Small intestine (tissue), 7 donors: ENCODE measurements around the gene MEF2B. TPM values are rescaled to one million over a fixed set of nuclear protein-coding genes. Genes with fewer than 3 reads are reported as not detected.
"Not testable (repeated sequence)": the region's sequence is repeated elsewhere in the genome, so short reads cannot be mapped to it uniquely, and the experiment has no call there.

ENCODE experiments used
- DNase-seq, 2 donors: peaks; one replicate each; pipeline versions ENCODE4 v3.0.0 to v3.0.0-alpha.2; 2013
- FAIRE-seq: peaks from 2 replicates; lab custom pipeline; 2012; peaks lifted over from hg19 to GRCh38; lab: Jason Lieb, UNC
- H3K27ac ChIP-seq, 3 donors: one replicate each; pipeline ENCODE4 v1.5.1; 2013; ENCODE audit warnings: low read length in 2 of 3, mild to moderate bottlenecking in 2 of 3, control low read depth in 1 of 3, inconsistent platforms in 1 of 3, low read depth in 1 of 3, moderate library complexity in 1 of 3
- H3K27me3 ChIP-seq, 3 donors: one replicate each; pipeline ENCODE4 v1.6.1; 2013; ENCODE audit warnings: low read length in 3 of 3, inconsistent platforms in 1 of 3; ENCODE audit not compliant: control insufficient read depth in 3 of 3, insufficient read depth in 3 of 3
- H3K36me3 ChIP-seq, 3 donors: one replicate each; pipeline ENCODE4 v1.6.1; 2013; ENCODE audit warnings: low read length in 3 of 3, inconsistent platforms in 1 of 3, low read depth in 1 of 3, mild to moderate bottlenecking in 1 of 3, moderate library complexity in 1 of 3; ENCODE audit not compliant: control insufficient read depth in 3 of 3, insufficient read depth in 2 of 3
- H3K4me1 ChIP-seq, 3 donors: one replicate each; pipeline ENCODE4 v1.6.1; 2013; ENCODE audit warnings: low read length in 2 of 3, inconsistent platforms in 1 of 3, low read depth in 1 of 3, mild to moderate bottlenecking in 1 of 3, moderate library complexity in 1 of 3; ENCODE audit not compliant: control insufficient read depth in 3 of 3, insufficient read depth in 2 of 3
- H3K4me3 ChIP-seq, 3 donors: one replicate each; pipeline ENCODE4 v1.5.1; 2013; ENCODE audit warnings: low read length in 3 of 3, control low read depth in 1 of 3, inconsistent platforms in 1 of 3, low read depth in 1 of 3, mild to moderate bottlenecking in 1 of 3, moderate library complexity in 1 of 3
- H3K9me3 ChIP-seq, 2 donors: one replicate each; pipeline ENCODE4 v1.6.1; 2013; ENCODE audit warnings: low read depth in 1 of 2, low read length in 1 of 2; ENCODE audit not compliant: control insufficient read depth in 2 of 2, insufficient read depth in 1 of 2
- WGBS, 3 donors: extraction: QIAGEN DNeasy Blood & Tissue Kit; methylation state at CpG; one replicate each; pipeline ENCODE4 v1.1.7; 2013; 5-methylcytosine and 5-hydroxymethylcytosine counted together
- polyA plus RNA-seq, 4 donors: library from polyadenylated mRNA; stranded (reverse) in 3 of 4; unstranded in 1 of 4; fragments of 200-250 nt in 3 of 4; fragments of 120-200 nt in 1 of 4; gene quantifications; one replicate each; pipeline versions ENCODE4 v1.2.1 to v1.2.3, GENCODE V29; 2013
- donor health status: healthy with polysubstance abuse.
- donor health status: control.
- donor health status: control.
- donor health status: Bipolar disorder and iron deficiency.
- donor health status: healthy.

Gene MEF2B
- polyA plus RNA-seq, 4 donors, result 0.74 to 3.2 (median 2.0) TPM

DNA sequence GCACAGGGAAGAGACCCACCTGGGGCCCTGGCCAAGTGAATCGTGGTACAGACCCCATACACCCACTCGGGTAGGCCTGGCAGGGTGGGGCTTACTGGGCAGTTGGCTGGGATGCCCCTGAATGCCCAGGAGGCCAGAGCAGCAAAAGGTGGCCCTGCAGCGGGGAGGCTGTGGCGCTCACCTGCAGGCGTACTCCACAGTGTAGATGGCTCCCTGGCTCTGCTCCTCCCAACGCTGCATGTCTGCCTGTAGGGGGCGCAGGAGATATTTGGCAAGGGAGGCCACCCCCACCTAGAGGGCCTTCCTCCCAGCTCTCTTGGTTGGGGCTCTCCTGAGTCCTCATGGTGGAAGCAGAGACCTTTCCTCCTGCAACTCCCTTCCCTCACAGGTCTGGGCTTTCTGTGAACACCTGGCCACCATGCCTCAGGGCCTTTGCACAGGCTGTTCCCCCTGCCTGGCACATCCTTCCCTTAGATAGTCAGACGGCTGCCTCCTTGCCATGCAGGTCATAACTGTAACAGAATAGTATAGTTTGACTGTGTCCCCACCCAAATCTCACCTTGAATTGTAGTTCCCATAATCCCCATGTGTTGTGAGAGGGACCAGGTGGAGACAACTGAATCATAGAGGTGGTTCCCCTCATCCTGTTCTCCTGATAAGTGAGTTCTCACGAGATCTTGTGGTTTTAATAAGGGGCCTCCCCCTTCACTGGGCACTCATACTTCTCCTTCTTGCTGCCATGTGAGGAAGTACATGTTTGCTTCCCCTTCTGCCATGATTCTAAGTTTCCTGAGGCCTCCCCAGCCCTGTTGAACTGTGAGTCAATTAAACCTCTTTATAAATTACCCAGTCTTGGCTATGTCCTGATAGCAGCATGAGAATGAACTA, 16.0 kb upstream of the MEF2B start:
- no peak for FAIRE-seq
- H3K36me3 ChIP-seq, result peaks cover 4 to 46% (median 11%) of the 10 kb centered on the region in 3 donors
- peak; percentile 53 to 67 for DNase-seq
- H3K9me3 ChIP-seq, result no peaks in the 10 kb centered on the region
- H3K27me3 ChIP-seq, result no peaks in the 10 kb centered on the region
- WGBS, 3 donors, result 64 to 73% (median 66%) methylated on average over 8 to 9 of the region's 9 CpGs
- H3K4me1 ChIP-seq, result peaks cover 0 to 4% (median 4%) of the 10 kb centered on the region in 3 donors
- no peak overlapping the region for H3K4me3 ChIP-seq
- no peak overlapping the region for H3K27ac ChIP-seq

DNA sequence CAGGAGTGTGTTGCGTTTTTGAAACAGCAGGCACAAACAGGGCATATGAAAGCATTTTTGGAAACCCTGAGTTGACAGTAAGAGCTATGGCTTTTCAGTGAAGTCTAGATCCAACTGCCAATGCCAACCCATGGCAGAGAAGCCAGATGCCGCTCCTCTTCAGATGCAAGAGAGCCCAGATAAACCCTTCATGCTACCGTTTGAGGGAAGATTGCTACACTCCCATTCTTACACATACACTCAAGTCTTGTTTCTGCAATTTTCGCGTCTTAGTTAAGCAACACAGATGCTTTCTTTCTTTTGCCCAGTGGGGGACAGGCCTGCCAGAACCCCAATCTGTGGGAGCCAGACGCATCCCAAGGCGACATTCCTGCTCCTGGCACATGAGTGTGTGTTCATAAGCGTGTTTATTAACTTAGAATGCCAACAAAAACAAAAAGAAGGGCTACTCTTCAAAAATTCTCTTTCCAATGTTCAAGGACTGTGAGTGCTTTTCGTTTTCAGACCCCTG, 11.5 kb upstream of the MEF2B start:
- FAIRE-seq (no peak), DNase-seq (no peak)
- Histone ChIP-seq H3K4me1 (no peaks in the 10 kb centered on the region), H3K4me3 (no peak overlapping the region), H3K36me3 (peaks cover 3 to 68% (median 19%) of the 10 kb centered on the region in 3 donors), H3K9me3 (peaks cover 0 to 4% of the 10 kb centered on the region in 2 donors), H3K27ac (no peak overlapping the region), H3K27me3 (no peaks in the 10 kb centered on the region)
- WGBS, 3 donors, result 92 to 95% (median 92%) methylated on average over 9 of the region's 9 CpGs

DNA sequence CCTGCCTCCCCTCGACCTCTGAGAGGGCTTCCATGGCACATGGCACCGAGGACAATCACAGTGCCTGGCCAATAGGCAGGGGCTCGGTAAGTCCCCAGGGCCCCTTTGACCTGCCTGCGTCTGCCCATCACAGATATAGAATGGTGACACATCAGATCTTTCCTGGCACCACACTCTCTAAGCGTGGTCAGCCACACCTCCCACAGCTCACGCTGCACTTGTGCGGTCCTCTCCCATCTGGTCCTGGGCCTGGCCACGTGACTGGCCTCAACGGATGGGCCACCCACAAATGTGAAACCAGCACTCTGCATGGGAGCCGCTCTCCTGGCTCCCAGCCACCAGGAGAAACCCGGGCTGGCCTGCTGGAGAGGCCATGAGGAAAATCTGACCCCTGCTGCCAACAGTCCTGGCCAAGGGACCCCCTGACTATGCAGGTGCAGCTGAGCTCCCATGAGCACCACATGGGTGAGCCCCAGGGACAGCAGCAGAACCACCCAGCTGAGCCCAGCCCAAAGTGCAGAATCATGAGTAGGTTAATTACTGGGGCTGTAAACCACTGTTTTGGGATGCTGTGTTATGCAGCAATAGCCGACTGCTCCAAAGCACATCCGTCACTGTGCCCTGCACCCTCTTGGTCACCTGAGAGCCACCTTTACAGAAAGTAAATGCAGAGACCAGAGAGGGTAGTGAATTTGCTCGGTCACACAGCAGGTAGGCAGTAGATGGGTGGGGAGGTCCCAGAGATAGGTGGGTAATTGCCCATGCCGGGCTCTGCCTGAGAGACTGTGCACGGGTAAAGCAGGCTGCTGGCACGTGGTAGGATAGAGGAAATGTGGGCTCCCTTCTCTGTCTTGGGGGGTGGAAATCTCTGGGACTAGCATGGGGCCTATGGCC, 9.7 kb upstream of the MEF2B start:
- 87 to 95% (median 91%) methylated on average over 17 of the region's 17 CpGs for WGBS, 3 donors
- no peak overlapping the region for H3K4me3 ChIP-seq
- peaks cover 0 to 4% of the 10 kb centered on the region in 2 donors for H3K9me3 ChIP-seq
- no peaks in the 10 kb centered on the region for H3K4me1 ChIP-seq
- no peak for FAIRE-seq
- H3K36me3 ChIP-seq, result peaks cover 3 to 67% (median 16%) of the 10 kb centered on the region in 3 donors
- H3K27me3 ChIP-seq, result no peaks in the 10 kb centered on the region
- no peak overlapping the region for H3K27ac ChIP-seq
- no peak for DNase-seq

DNA sequence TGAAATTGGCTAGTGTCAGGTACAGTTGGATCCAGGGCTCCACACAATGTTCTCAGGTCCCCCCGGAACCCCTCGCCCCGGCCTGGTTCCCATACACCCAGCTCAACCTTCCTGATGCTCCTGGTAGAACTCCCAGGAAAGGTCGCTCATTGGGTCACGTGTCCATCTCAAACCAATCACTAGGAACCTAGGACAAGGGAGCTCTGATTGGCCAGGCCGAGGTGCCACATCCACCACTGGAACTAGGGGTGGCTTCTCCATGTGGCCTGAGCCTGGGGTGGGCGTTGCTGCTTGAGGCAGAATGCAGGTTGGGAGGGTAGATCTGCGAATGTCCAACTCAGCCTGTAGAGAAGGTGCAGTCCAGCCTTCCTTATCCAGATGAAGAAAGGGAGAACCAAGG, 6.9 kb upstream of the MEF2B start:
- H3K27me3 ChIP-seq, result no peaks in the 10 kb centered on the region
- H3K4me1 ChIP-seq, result no peaks in the 10 kb centered on the region
- H3K9me3 ChIP-seq, result peaks cover 0 to 4% of the 10 kb centered on the region in 2 donors
- WGBS, 3 donors, result 86 to 92% (median 91%) methylated on average over 8 of the region's 8 CpGs
- FAIRE-seq (no peak), DNase-seq (no peak)
- peaks cover 3 to 58% (median 11%) of the 10 kb centered on the region in 3 donors for H3K36me3 ChIP-seq
- no peak overlapping the region for H3K27ac ChIP-seq
- no peak overlapping the region for H3K4me3 ChIP-seq

DNA sequence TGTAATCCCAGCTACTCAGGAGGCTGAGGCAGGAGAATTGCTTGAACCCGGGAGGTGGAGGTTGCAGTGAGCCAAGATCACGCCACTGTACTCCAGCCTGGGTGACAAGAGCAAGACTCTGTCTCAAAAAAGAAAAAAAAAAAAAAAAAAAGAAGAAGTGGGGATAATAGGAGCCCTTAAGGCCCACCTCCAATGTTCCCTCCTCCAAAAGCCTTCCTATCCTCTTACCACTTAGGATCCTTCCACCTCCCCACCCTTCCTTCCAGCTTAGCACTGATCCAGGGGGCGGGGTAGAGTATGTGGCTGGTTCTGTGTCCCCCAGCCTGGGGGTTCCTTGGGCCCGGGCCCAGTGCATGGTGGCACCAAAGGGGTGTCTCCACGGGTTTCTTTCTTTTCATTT, 3.2 kb upstream of the MEF2B start:
- not testable (repeated sequence) for FAIRE-seq, H3K27ac ChIP-seq, H3K4me1 ChIP-seq, DNase-seq, H3K4me3 ChIP-seq, H3K9me3 ChIP-seq, H3K27me3 ChIP-seq
- H3K36me3 ChIP-seq, result peaks cover 2 to 26% (median 2%) of the 10 kb centered on the region in 3 donors
- WGBS, 3 donors, result 88 to 93% (median 91%) methylated on average over 4 to 5 of the region's 5 CpGs

DNA sequence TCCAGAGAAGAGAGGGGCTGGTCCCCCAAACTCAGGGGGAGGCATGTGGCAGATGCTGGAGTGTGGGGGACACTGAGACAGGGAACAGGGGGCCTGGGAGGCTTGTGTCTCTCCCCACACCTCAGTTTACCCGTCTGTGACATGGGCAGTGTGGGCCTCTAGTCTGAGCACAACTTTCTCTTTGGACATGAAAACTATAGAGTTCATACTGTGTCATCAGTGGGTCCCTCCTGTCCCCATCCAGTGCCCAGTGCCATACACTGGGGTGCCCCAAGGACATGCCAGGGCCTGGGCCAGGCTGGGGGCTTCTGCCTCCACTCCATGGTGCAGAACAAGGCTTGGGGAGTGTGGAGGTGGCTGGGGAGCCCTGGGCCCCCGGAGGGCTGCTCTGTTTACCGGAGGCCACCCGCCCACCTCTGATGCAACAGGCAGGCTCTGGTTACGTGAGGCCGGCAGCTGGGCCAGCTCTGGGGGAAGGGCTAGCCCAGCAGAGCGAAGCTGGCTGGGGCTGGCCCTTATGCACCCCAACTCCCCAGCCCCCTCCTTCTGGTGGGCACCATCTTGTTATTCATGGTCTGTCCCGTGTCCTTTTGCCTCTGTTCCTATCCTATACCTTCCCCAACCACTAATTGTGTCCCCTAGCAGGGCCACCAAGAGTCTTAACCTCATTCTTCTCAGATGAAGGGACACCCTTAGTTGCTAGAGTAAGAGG, 1.9 kb upstream of the MEF2B start:
- 52 to 75% (median 63%) methylated on average over 7 to 8 of the region's 8 CpGs for WGBS, 3 donors
- no peak for FAIRE-seq

DNA sequence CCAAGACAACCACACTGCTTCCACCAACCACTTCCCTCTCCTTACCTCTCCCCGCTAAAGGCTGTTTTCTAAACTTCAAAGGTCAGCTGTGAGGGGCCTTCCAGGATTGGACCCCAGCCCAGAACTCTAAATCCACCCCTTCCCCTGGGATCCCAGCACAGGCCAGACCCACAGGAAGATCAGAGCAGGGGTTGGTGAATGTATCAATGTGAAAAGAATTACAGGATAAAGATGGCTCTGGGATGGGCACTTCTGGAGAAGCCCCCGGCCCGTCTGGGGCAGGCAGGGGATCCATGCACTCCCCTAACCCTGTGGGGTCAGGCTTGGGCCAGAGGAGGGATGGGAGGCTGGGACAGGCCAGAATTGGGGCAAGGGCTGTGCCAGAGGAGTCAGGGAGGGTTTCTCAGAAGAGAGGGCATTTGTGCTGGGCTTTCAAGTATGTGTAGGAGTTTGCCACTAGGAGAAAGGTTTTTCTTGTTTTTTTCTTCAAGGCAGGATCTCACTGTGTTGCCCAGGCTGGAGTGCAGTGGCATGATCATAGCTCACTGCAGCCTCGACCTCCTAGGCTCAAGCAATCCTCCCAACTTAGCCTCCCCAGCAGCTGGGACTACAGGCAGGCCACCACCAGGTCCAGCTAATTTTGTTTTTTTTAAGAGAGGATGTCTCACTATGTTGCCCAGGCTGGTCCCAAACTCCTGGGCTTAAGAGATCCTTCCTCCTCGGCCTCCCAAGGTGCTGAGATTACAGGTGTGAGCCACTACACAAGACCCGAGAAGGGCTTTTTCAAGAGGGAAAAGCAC, 1.0 kb upstream of the MEF2B start:
- H3K4me3 ChIP-seq, result no peak overlapping the region
- H3K36me3 ChIP-seq, result peaks cover 0 to 10% (median 0%) of the 10 kb centered on the region in 3 donors
- H3K27ac ChIP-seq, result no peak overlapping the region
- no peaks in the 10 kb centered on the region for H3K9me3 ChIP-seq
- DNase-seq, result no peak
- H3K4me1 ChIP-seq, result peaks cover 0 to 8% (median 0%) of the 10 kb centered on the region in 3 donors
- no peak for FAIRE-seq
- H3K27me3 ChIP-seq, result peaks cover 0 to 6% (median 0%) of the 10 kb centered on the region in 3 donors
- 83 to 93% (median 84%) methylated on average over 6 of the region's 6 CpGs for WGBS, 3 donors

More for the DNA sequence above, 1.9 kb upstream of the MEF2B start:
- H3K4me1 ChIP-seq, result peaks cover 0 to 8% (median 0%) of the 10 kb centered on the region in 3 donors
- peaks cover 0 to 17% (median 2%) of the 10 kb centered on the region in 3 donors for H3K36me3 ChIP-seq
- H3K9me3 ChIP-seq, result no peaks in the 10 kb centered on the region
- no peak overlapping the region for H3K4me3 ChIP-seq
- peaks cover 0 to 6% (median 0%) of the 10 kb centered on the region in 3 donors for H3K27me3 ChIP-seq
- no peak for DNase-seq
- no peak overlapping the region for H3K27ac ChIP-seq
